GM18907 (cell line): ENCODE measurements around the gene LIMCH1.
"Not testable (repeated sequence)": the region's sequence is repeated elsewhere in the genome, so short reads cannot be mapped to it uniquely, and the experiment has no call there.

ENCODE experiments used
- ATAC-seq: cut with Tn5 transposase; IDR thresholded peaks from one replicate; pipeline ENCODE4 v1.9.1; 2021; ENCODE audit warnings: mild to moderate bottlenecking, moderate library complexity; ENCODE audit not compliant: unreplicated experiment

The LIMCH1 gene

GRCh38 chr4:41715155-41715554 is 177.2 kb downstream of the LIMCH1 start:
- no peak for ATAC-seq

GRCh38 chr4:41718907-41719306 is 180.9 kb downstream of the LIMCH1 start:
- no peak for ATAC-seq

DNA sequence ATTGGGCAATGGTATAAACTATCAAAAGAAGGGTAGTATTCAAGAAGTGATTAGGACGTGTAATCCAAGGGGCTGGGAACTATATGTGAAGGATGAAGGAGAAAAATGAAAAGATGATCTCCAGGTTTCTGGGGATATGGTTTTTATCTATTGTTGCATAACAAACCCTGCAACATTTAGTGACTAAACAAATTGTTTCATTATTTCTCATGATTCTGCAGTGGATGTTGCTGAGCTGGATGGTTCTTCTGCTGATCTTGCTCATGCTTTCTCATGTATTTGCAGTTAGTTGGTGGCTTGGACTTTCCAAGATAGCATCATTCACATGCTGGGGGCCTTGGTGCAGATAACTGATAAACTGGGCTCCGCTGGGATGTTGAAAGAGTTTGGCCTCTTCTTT is 181.5 kb downstream of the LIMCH1 start:
- ATAC-seq, result no peak

DNA sequence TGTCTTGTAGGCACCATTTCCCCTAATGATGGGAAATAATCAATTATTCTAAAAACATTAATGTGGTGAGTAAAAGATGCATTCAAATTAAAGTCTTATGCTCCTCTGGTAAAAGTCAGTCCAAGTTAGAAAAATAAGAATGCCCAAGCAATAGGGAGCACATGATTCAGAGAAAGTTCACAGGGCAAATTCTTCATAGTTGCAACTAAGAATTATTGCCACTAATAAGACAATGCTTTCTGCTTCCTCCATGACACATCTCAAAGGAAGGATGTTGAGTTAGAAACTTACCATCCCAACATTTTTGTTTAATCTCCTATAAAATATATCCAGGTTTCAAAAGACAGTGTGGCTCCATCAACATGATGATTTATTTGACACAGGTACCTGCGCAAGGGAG is 184.2 kb downstream of the LIMCH1 start:
- no peak for ATAC-seq

DNA sequence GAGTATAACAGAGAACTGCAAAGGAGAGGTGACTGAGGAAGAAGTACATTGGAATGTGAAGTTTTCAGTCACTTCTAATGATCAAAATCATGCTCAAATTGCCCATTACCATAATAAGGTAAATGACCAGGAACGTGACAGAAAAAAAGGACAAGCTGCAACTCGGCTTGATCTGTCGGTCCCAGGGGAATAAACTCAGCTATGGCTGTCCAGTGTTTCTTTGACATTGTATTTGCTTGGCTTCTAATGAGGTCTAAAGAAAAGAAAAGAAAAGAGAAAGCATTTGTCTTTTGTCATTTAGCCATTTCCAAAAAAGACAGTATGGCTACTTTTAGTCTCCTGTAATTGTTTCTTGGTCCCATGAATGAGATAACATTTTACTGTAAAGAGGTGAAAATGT is 185.3 kb downstream of the LIMCH1 start:
- no peak for ATAC-seq

- no peak for ATAC-seq
These were observed 187.3 kb downstream of the LIMCH1 start for GRCh38 chr4:41725254-41725653.

- no peak for ATAC-seq
These were observed 190.1 kb downstream of the LIMCH1 start for GRCh38 chr4:41727861-41728572.

DNA sequence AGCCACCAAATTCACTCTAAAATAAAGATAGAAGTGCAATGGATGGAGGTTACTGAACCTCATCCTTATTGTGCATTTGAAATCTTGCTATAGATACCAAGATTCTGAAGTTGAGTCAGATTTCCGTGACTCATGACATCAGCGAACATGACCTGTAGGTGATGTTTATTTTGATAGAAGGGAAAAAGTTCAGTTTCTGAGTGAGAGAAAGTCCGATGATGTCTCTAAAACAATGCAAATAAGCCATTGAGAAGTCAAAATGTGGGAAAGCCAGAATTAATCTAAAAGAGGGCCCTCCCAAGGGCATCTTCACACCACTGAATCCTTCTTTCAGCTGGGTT is 190.6 kb downstream of the LIMCH1 start:
- no peak for ATAC-seq

GRCh38 chr4:41731569-41732126 is 193.7 kb downstream of the LIMCH1 start:
- no peak for ATAC-seq

- no peak for ATAC-seq
These were observed 196.4 kb downstream of the LIMCH1 start for GRCh38 chr4:41734371-41734770.

- not testable (repeated sequence) for ATAC-seq
These were observed 199.5 kb downstream of the LIMCH1 start for GRCh38 chr4:41737491-41737890.

DNA sequence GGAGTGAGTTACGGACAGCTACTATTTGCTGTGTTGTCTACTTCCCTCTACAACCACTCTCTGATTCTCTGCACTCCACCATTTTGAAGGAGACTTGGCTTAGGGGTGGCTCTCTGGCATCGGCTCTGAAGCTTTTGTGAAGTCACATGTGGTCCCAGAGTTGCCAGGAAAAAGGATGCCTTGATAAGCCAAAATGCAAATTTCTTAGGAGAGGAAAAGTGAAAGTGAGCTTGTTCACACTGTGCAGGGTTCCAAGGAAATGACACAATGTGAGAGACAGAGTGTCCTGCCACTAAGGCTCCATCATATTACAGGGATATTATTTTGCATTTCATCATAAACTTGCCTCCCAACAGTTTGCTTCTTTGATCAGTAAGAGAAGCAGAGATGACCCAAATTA is 203.4 kb downstream of the LIMCH1 start:
- ATAC-seq, result no peak

GRCh38 chr4:41744572-41745291 is 206.8 kb downstream of the LIMCH1 start:
- no peak for ATAC-seq

DNA sequence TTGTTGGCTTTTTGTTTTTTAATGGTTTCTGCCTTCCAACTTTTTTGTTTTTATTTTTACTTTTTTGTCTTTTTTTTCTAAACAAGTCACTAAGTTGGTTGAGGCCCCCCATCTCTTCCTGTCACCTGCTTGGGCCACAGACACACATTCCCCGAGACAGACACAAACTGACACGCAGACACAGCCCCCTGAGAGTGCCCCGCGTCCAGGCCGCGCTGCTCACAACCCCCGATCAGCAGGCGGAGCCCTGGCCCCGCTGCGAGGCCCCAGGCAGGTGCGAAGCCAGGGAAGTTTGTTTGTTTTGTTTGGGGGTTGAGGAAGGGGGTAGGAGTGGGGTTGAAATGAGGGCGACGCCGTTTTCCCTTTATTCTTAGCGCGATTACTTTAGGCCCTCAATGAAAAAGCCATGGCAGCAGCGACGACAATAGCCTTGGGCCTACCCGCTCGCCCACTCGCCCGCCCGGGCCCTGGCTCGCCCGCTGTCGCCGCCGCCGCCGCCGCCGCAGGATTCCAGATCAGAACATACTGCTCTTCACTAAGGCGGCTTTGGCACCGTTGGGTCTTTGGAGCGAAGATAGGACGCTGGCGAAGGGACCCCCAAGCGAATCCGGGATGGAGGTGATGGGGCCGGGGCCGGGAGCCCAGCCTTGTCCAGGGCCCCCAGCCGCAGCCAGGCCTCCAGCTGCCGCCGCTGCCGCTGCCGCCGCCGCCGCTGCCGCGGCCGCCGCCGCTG is 207.5 kb downstream of the LIMCH1 start:
- no peak for ATAC-seq

GRCh38 chr4:41746025-41746439 is 208.1 kb downstream of the LIMCH1 start:
- ATAC-seq, result no peak

GRCh38 chr4:41746440-41747229 is 208.7 kb downstream of the LIMCH1 start:
- ATAC-seq, result no peak

- ATAC-seq, result no peak
These were observed 209.5 kb downstream of the LIMCH1 start for GRCh38 chr4:41747230-41748055.

GRCh38 chr4:41748074-41748570 is 210.2 kb downstream of the LIMCH1 start:
- no peak for ATAC-seq

DNA sequence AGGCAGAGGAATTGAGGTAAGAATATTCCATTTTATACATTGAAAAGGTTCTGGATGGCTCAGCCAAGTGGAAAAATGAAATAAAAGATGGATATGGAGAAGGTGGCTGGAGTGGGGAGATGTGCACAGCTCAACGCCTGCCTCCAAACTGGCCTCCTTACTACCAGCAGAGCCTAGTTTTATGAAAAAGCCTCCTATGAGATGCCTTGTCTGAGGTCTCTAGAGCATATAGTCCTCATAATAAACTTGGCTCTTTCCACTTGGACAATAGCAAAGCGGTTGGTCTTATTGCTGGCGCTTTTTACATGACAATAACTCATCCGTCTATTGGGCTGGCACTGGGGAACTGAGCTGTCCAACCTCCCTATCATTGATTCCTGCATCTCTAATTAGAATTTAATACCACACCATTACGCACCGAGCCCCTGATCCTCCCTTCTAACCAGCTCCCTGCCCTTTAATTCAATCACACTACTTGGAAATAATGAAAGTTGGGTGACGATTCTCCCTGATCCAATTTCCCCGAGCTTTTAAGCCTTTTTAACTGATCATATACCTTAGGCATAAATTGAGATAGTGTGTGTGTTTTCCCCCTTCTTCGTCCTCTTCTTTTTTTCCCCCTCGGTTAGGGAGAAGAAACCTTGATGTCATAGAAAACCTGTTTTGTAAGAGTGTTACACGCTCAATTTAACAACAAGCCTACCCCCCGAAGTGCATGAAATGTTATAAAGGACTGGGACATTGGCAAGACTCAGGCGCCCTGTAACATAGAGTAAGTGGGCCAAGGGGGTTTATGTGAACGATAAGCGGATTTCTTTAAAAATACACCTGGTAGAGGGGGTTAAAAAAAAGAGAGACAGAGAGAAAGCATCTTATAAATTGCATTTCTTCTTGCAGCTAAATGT is 210.9 kb downstream of the LIMCH1 start, which contains the start of gene PHOX2B:
TSS of gene PHOX2B (minus strand) at position 155 of the 905 bp plus-strand sequence. CDS start at position 40, 115 bp downstream.
- no peak for ATAC-seq
